Measurements from ENCODE around the gene HDAC4.

- TF ChIP-seq, protein P1, sequence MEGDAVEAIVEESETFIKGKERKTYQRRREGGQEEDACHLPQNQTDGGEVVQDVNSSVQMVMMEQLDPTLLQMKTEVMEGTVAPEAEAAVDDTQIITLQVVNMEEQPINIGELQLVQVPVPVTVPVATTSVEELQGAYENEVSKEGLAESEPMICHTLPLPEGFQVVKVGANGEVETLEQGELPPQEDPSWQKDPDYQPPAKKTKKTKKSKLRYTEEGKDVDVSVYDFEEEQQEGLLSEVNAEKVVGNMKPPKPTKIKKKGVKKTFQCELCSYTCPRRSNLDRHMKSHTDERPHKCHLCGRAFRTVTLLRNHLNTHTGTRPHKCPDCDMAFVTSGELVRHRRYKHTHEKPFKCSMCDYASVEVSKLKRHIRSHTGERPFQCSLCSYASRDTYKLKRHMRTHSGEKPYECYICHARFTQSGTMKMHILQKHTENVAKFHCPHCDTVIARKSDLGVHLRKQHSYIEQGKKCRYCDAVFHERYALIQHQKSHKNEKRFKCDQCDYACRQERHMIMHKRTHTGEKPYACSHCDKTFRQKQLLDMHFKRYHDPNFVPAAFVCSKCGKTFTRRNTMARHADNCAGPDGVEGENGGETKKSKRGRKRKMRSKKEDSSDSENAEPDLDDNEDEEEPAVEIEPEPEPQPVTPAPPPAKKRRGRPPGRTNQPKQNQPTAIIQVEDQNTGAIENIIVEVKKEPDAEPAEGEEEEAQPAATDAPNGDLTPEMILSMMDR (IDR thresholded peaks at IDR 0.05): no peak
- no peak for TF ChIP-seq ZFX (IDR thresholded peaks at IDR 0.05; ENCODE audit: borderline replicate concordance)
These were observed 287.6 kb downstream of the HDAC4 start for GRCh38 chr2:239113171-239113570.

All from 22Rv1 (cell line).